Upper lobe of left lung (tissue), 4 donors: ENCODE measurements around the gene E2F1.

Experiments used
- CTCF ChIP-seq, 6 experiments: fragments of 450-650 bp in 4 of 6; fragments of 200-600 bp in 2 of 6; sonication (generic) in 2 of 6; IDR thresholded peaks; one replicate each; pipeline ENCODE4 v1.5.1; 2016 to 2019; ENCODE audit warnings: antibody characterized with exemption in 6 of 6
- EP300 ChIP-seq, 4 donors: sonication (generic); formaldehyde crosslinking; IDR thresholded peaks; one replicate each; pipeline ENCODE4 v1.5.1; 2017; ENCODE audit warnings: antibody characterized with exemption in 4 of 4, control low read depth in 2 of 4
- POLR2A ChIP-seq, 4 donors: fragments of 450-650 bp; IDR thresholded peaks; one replicate each; pipeline ENCODE4 v1.5.1; 2016 to 2017; ENCODE audit warnings: antibody characterized with exemption in 4 of 4, mild to moderate bottlenecking in 2 of 4
- POLR2AphosphoS5 ChIP-seq, 2 donors: sonication (generic); formaldehyde crosslinking; IDR thresholded peaks; one replicate each; pipeline ENCODE4 v1.5.1; 2017; ENCODE audit warnings: antibody characterized with exemption in 2 of 2

- TF ChIP-seq CTCF (IDR thresholded peaks at IDR 0.05), result no peak
- TF ChIP-seq EP300 (IDR thresholded peaks at IDR 0.05), result no peak
- no peak for TF ChIP-seq POLR2A (IDR thresholded peaks at IDR 0.05)
- TF ChIP-seq POLR2AphosphoS5 (IDR thresholded peaks at IDR 0.05), result no peak
Measured at GRCh38 chr20:33658929-33659328, 27.3 kb downstream of the E2F1 start.
